Measurements from ENCODE around the gene NEK9.

The NEK9 gene

DNA sequence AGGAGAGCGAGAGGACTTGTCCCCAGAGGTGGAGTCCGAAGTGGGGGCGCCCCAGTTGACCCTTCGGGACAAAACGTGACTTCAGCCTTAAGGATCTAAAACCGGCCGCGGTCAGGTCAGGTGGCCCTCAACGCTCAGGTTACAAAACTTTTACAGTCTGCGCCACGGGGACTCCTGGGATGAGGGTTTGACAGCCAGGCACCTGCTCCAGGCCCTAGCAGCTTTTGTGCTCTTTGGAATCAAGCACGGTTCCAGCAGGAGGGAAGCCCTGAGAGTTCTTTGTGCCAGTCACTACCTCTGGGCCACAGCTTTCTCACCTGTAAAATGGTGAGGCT lies 57.1 kb downstream of the NEK9 start:
- in situ Hi-C loops (cut with HindIII; ENCODE audit: low sequenced_read_pairs), result loop anchor here (10.0 kb wide), 1 partner anchor 225 kb away; no protein-coding TSS in a partner anchor

DNA sequence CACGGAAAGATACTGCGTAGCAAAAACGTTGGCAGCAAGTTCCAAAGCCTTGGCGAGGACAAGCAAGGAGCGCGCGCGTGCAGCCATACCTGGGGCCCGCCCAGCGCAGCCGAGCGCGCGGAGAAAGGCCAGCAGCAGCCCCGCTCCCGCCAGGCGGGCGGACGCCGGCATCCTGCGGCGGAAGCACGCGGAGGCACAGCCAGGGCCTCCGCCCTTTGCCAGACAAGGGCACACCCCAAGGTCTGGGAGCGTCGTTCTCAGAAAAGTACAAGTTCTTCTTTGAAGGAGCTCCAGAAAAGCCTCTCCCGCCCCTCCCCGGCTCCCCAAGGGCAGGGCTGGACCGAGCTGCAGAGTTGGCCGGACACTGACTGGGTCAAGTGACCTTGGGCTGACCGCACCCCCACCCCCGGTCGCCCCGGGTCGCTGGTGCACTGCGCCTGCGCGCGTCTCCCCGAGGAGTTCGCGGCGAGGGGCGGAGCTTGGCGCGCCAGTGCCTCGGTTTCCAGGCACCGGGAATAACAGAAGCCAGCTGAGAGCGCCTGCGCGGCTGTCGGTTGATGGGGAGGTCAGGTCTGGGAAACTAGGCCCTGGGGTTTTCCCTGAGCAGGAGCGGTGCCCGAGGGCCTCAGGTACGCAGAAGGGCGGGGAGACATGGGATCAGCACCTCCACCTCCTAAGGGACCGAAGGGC lies 57.6 kb downstream of the NEK9 start, which contains the start of gene ZC2HC1C:
ZC2HC1C (plus strand) TSS at position 521 of the 690 bp plus-strand sequence. CDS start 933 bp downstream, outside the sequence.
- in situ Hi-C loops (cut with HindIII; ENCODE audit: low sequenced_read_pairs), result loop anchor here (10.0 kb wide), 1 partner anchor 224 kb away; no protein-coding TSS in a partner anchor

DNA sequence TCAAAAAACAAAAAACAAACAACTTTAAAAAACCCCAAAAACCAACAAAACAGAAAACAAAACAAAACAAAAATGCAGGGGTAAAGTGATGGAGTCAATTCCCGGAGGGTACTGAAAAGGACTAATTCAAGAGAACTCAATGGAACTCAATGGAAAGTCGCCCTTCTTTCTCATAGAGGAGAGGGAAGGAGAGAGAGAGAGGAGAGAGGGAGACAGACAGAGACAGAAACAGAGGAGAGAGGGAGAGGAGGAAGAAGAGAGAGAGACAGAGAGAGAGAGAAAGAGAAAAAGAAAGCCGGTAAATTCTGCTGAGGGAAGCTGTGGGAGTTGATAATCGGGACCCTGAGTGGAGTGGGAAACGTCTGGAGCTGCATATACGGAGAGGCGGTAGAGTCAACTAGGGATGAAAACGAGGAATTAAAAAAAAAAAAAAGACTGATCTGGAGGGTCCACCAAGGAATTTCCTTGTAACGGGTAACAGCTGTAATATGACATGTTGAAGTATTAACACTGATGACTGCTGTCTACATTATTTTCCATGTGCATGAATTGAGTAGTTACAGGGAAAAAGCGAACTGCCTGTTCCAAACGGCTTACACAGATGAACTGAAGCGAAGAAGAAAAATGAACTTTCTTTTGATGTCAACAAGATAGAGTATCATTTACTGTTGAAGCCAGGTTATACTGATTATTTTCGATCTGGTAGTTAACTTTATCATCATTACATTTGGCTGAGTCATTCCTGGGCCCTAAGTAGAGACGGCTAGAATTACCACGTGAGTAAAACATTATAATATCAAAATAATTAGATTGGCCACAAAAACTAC lies 58.3 kb downstream of the NEK9 start:
- in situ Hi-C loops (cut with HindIII; ENCODE audit: low sequenced_read_pairs), result loop anchor here (10.0 kb wide), 1 partner anchor 224 kb away; no protein-coding TSS in a partner anchor

DNA sequence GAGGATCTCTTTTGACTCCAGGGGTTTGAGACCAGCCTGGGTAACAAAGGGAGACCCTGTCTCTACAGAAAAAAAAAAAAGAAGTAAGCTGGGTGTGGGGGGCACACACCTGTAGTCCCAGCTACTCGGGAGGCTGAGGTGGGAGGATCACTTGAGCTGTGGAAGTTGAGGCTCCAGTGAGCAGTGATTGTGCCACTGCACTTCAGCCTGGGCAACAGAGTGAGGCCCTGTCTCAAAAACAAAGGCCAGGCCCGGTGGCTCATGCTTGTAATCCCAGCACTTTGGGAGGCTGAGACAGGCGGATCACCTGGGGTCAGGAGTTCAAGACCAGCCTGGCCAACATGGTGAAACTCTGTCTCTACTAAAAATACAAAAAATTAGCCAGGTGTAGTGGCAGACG lies 59.1 kb downstream of the NEK9 start:
- in situ Hi-C loops (cut with HindIII; ENCODE audit: low sequenced_read_pairs), result loop anchor here (10.0 kb wide), 1 partner anchor 223 kb away; no protein-coding TSS in a partner anchor

DNA sequence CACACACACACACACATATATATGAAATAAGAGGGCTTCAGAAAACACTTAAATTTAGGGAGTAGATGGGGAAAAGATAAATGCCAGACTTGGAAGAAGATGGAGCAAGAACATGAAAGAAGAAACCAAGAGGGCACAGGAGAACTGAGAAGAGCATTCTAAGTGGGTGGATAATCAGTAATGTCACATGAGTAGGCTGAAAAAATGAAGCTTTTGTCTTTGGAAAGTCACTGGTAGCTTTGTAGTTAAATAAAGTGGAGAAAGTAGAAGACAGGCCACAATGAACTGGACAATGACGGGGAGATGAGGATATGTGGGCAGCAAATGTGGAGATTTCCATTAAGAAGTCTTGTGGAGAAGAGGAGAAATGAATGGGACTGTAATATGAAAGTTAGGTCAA lies 59.6 kb downstream of the NEK9 start:
- in situ Hi-C loops (cut with HindIII; ENCODE audit: low sequenced_read_pairs), result loop anchor here (10.0 kb wide), 1 partner anchor 222 kb away; no protein-coding TSS in a partner anchor

DNA sequence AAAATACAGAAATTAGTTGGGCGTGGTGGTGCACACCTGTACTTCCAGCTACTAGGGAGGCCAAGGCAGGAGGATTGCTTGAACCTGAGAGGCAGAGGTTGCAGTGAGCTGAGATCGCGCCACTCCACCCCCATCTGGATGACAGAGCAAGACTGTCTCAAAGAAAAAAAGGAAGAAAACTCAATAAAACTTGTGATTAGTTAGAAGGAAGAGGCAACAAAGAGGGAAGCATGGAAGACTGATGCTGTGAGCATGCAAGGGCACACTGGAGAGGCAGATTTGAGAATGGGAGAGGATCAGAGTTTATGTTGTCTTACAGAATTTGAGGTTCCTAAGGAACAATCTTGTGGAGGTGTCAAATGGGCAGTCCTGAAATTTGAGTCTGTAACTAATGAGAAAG lies 60.2 kb downstream of the NEK9 start:
- in situ Hi-C loops (cut with HindIII; ENCODE audit: low sequenced_read_pairs), result loop anchor here (10.0 kb wide), 1 partner anchor 222 kb away; no protein-coding TSS in a partner anchor

DNA sequence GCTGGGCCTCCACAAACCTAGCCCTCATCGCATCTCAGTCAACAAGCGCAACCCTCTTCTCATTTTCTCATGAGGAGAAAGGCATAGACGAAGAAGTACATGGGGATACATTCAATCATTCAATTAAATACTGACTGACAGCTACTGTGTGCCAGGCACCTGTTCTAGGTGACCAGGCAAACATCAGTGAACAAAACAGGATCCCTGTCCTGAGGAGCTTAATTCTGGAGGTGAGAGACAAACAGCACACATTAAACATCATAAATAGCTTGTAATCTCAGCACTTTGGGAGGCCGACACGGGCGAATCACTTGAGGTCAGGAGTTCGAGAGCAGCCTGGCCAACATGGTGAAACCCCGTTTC lies 62.7 kb downstream of the NEK9 start:
- in situ Hi-C loops (cut with HindIII; ENCODE audit: low sequenced_read_pairs), result loop anchor here (10.0 kb wide), 1 partner anchor 219 kb away; no protein-coding TSS in a partner anchor

DNA sequence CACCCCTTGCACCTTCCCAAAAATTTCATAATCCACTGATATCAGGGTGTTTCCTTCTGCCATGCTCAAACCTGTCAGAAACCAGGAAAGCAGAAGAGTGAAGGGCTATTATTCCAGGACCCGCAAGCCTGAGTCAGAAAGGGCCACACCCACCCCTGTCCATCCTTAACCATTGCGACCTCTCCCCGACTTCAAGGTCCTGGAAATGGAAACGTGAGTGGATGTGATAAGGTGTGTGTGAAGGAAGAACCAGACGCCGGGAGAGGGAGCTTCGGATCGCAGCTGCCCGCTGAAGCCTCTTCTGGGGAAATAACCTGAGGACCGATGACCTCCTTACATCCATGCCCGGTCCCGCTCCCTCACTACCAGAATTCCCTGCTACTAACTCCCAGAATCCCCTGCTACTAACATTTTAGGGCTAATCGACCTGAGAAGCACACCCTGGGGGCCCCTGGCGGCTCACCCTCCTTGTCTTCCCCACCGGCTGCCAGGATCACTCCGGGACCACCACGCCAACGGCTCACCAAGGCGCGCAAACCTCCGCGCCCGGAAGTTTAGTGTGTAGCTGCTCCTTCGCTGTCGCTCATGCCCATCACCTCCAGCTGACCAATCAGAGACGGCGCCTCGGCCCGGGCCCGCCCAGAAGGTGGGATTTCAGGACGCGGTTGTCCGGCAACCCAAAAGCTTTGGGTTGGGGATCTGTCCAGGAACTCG lies 63.2 kb downstream of the NEK9 start, which contains the start of gene ACYP1:
ACYP1 (minus strand) TSS at position 534 of the 714 bp plus-strand sequence; CDS start at position 63, 471 bp downstream.
- in situ Hi-C loops (cut with HindIII; ENCODE audit: low sequenced_read_pairs), result loop anchor here (10.0 kb wide), 1 partner anchor 219 kb away; no protein-coding TSS in a partner anchor

DNA sequence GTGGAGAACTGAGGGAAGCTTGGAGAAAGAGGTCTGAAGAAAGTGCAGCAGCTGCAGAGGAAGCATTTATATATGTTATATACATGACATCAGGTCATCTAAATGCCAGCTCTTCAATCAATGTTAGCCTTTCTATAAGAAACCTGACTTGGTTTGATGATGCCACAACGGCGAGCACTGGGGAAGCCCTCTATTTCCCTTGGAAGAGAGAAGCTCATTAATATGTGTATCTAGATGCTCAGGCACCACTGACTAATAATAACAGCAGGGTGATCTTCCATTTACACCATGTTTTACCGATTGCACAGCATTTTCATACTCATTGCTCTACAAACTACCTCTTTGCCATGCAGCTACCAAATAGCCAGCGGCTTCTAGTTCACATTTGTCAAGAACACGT lies 63.8 kb downstream of the NEK9 start:
- in situ Hi-C loops (cut with HindIII; ENCODE audit: low sequenced_read_pairs), result loop anchor here (10.0 kb wide), 1 partner anchor 218 kb away; no protein-coding TSS in a partner anchor

DNA sequence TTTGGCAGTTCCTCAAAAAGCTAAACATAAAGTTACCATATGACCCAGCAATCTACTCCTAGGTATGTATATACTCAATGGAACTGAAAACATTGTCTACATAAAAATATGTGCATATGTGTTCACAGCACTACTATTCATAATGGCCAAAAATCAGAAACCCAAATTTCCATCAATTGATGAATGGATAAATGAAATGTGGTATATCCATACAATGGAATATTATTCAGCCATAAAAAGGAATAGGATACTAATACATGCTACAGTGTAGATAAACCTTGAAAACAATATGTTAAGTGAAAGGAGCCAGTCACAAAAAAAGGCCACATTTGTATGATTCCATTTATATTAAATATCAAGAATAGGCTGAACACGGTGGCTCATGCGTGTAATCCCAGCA lies 66.4 kb downstream of the NEK9 start:
- in situ Hi-C loops (cut with HindIII; ENCODE audit: low sequenced_read_pairs), result loop anchor here (10.0 kb wide), 1 partner anchor 216 kb away; no protein-coding TSS in a partner anchor

DNA sequence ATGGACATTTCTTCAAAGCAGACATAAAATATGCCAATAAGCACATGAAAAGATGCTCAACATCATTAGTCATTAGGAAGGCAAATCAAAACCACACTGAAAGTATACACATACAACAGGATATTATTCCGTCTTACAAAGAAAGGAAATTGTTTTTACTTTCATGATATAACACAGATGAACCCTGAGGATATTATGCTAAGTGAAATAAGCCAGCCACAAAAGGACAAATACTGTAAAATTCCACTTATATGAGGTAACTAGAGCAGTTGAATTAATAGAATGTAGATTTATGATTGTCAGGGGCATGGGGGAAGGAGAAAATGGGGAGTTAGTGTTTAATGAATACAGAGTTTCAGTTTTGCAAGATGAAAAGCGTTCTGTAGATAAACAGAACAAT lies 67.2 kb downstream of the NEK9 start:
- in situ Hi-C loops (cut with HindIII; ENCODE audit: low sequenced_read_pairs), result loop anchor here (10.0 kb wide), 1 partner anchor 215 kb away; no protein-coding TSS in a partner anchor

DNA sequence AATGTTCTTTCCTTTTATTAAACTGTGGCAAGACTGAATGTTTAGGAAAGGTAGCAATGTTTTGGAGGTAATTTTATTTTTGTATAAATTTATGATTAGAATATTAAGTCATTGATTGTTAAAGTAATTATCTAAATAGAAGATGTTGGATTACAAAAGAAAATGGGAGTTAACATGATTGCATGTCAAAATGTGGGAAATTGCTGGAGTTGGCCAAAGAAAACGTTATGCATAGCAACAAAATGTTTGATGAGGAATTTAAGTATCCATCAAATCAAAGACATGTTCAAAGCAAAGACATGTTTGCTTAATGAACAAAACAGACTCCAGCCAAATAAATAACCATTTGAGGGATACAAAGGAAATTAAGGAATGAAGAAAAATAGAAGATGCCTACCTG lies 72.4 kb downstream of the NEK9 start:
- in situ Hi-C loops (cut with HindIII; ENCODE audit: low sequenced_read_pairs), result no loop called here

DNA sequence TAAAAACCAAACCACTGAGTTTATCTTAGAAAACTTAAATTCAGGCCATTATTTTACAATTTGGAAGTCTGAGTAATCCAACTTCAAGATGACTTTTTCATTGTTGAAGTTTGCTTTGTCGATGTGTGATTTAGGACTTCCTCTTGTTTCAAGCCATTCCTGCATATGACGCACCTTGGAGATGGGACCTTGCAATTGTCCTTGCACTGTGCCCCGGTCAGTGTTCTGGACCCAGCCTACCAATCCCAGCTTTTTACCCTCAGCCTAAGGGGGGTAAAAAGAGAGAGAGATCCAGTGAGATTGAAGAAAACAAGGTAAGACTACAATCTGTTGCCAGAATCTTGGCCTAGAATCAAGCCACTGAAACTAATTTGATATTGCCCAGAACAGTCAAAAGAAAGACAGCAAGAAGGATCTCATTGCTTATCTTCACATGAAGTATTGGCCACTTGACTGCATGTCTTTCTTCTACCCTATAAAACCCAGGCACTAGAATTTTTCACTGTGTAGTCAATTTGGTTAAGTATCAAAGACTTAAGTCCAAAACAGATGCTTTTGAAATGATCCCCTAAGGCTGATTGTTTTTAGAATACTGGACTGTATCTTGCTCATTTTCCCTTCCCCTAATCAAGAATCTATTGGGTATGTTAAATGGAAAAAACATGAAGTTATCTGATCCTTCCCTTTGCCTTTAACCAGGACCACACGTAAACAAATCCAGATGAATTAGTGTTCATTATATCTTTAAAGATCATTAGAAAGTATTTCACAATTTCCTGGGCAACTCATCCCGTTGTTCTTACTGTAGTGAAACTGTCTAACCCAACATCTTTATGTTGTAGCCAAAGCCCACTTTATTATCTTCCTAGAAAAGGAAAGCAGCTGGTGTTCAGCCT lies 73.2 kb downstream of the NEK9 start:
- in situ Hi-C loops (cut with HindIII; ENCODE audit: low sequenced_read_pairs), result no loop called here

DNA sequence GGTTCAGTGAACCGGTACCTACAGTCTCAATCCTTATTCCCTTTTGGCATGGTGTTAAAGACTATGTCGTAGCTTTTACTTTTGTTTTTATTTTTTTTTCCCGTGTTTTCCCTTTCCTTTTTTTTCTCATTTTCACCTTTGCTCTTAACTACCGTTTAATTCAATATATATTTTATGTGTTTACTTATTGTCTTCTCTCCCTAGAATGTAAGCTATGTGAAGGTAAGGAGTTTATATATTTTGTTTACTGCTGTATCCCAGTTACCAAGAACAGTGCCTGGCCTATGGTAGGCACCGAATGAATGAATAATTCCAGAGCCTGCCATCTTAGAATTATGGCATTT lies 75.3 kb downstream of the NEK9 start:
- in situ Hi-C loops (cut with HindIII; ENCODE audit: low sequenced_read_pairs), result no loop called here

DNA sequence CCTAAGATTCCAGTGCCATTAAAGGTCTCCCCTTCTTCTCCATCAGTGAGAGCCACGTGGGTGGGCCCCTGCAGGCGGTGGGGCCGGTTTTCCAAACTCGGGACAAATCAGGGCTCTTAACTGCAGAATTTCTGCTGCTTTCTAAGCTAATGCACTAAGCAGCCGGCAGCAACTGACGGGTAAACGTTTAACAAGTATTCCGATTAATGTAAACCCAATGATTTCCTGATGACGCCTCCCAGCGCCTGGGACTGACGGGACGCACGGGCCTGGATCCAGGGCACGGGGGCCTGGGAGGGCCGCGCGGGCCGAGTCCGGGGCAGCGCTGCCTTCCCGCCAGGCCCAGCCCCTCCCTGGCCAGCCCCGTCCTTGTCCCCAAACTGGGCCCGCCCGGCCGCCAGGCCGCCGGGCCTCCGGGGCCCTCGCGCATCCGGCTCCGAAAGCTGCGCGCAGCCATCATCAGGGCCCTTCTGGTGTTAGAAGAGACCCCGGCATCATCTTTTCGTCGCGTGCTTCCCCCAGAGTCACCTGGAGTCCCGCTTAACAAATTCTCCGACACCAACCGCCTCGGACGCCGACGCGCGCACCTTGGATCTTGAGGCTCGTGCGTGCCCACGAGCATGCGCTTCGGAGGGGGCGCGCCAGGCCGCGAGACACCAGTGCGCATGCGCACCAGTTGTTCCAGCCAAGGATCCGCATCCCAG lies 75.8 kb downstream of the NEK9 start, which contains the start of gene MLH3:
MLH3 (minus strand) TSS at position 616 of the 704 bp plus-strand sequence. CDS start 1,812 bp downstream, outside the sequence.
- in situ Hi-C loops (cut with HindIII; ENCODE audit: low sequenced_read_pairs), result no loop called here

DNA sequence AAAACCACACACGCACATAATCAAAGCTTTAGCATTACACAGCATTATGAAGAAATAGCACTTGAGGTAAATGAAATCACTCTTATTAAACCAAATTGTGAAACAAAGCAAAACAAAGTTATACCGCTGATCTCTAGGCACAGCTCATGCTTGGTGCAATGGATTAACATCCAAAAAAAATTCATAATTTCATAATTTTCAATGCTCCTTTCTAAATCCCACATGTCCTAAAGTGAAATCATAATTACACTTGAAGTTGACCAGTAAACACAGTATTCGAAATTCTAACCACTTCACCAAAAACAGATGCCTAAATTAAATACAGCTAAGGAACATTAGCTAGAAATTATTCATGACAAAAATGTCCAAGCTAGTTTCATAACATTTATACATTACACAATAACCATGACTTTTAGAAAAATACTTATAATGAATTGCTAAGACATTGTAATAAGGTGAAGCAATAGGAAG lies 77.1 kb downstream of the NEK9 start:
- in situ Hi-C loops (cut with HindIII; ENCODE audit: low sequenced_read_pairs), result no loop called here

DNA sequence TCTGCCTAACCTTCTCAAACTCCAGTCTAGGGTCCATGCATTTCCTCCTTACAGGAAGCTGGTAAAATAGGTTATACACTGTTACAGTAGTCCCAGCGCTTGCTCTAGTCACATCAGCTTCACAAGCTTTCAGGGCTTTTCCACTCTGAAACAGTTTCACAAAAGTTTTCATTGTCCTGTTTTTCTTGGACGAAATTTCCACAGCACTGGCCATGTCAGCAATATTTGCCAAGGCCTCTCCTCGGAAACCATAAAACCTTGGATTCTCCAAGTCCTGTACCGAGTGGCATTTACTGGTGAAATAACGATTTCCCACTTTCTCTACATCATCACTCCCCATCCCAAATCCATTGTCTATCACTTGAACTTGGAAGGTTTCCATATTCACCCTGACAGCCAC lies 77.7 kb downstream of the NEK9 start:
- in situ Hi-C loops (cut with HindIII; ENCODE audit: low sequenced_read_pairs), result no loop called here

DNA sequence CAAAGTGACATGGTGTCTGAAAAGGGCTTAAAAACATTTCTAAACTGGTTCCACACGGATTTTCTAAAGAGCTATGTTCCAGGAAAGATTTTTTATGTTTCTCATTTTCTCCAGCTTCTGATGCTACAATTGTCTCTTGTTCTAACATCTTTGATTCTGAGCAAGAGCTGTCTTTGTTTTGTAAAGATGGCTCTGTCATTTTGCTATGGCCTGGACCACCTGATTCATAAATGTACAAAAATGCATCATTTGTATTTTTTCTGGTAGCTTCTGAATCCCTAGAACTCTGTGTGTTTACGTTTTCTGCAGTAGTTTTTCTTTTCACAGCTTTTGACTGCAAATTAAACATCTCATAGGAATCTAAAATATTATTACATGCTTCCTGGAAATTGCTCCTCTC lies 78.7 kb downstream of the NEK9 start:
- in situ Hi-C loops (cut with HindIII; ENCODE audit: low sequenced_read_pairs), result no loop called here

DNA sequence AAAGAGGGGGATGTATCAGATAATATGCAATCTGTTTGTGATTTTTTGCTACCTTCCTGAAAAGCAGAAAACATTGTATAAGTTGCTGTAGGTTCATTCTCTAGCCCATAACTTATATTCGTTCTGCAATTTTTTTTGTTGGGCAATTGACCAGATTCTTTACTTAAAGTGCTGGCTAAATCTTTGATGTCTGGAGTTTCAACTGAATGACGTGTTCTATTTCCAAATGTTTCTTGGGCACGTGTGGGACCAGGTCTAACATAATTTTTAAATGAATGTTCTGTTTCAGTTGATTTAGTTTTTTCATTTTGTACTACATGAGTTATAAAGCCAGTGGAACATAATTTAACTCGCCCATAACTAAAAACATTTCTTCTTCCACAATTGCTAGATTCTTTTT lies 79.3 kb downstream of the NEK9 start:
- in situ Hi-C loops (cut with HindIII; ENCODE audit: low sequenced_read_pairs), result no loop called here

Measured in DLD1 (cell line).